DND-41 (cell line): ENCODE results near the gene SNN.

Source experiments
- ATAC-seq: fragments of 200-7000 bp; cut with Tn5 transposase; 3 replicates; pipeline ENCODE4 v1.9.1; 2021; ENCODE audit warnings: low read depth; ENCODE audit not compliant: insufficient read depth
- DNase-seq: peaks from one replicate; pipeline ENCODE4 v3.0.0-alpha.2; 2020
- H2AFZ ChIP-seq: 2 replicates; pipeline ENCODE4 v1.6.0; 2012; ENCODE audit warnings: low read depth, low read length
- H3K27ac ChIP-seq: 2 replicates; pipeline ENCODE4 v1.5.1; 2012; ENCODE audit warnings: low read length, inconsistent platforms
- H3K27me3 ChIP-seq: fragments of 200-600 bp; sonication (generic); 2 replicates; pipeline ENCODE4 v1.6.0; 2012; ENCODE audit warnings: low read length, mild to moderate bottlenecking, inconsistent platforms; ENCODE audit not compliant: insufficient read depth, poor library complexity
- H3K36me3 ChIP-seq: 2 replicates; pipeline ENCODE4 v1.5.1; 2012; ENCODE audit warnings: low read length, inconsistent platforms; ENCODE audit not compliant: insufficient read depth
- H3K4me1 ChIP-seq: 2 replicates; pipeline ENCODE4 v1.5.1; 2012; ENCODE audit warnings: mild to moderate bottlenecking, low read length; ENCODE audit not compliant: insufficient read depth
- H3K4me2 ChIP-seq: 2 replicates; pipeline ENCODE4 v1.6.0; 2012; ENCODE audit warnings: mild to moderate bottlenecking, moderate library complexity, low read length, inconsistent platforms; ENCODE audit not compliant: insufficient read depth
- H3K4me3 ChIP-seq, 2 experiments: fragments of 200-600 bp in 1 of 2; shearing (Covaris generic) in 1 of 2; 2 replicates each; pipeline ENCODE4 v1.5.1; 2012 to 2016; ENCODE audit warnings: inconsistent platforms in 2 of 2, low read length in 2 of 2, mild to moderate bottlenecking in 2 of 2, low read depth in 1 of 2, moderate library complexity in 1 of 2
- H3K79me2 ChIP-seq: 2 replicates; pipeline ENCODE4 v1.6.0; 2012; ENCODE audit warnings: low read length, inconsistent platforms; ENCODE audit not compliant: insufficient read depth
- H3K9ac ChIP-seq: 2 replicates; pipeline ENCODE4 v1.6.0; 2012; ENCODE audit warnings: low read depth, mild to moderate bottlenecking, inconsistent platforms, low read length, moderate library complexity
- H3K9me3 ChIP-seq: 2 replicates; pipeline ENCODE4 v1.5.1; 2012; ENCODE audit warnings: low read length, moderate library complexity, mild to moderate bottlenecking, inconsistent platforms; ENCODE audit not compliant: insufficient read depth, severe bottlenecking
- H4K20me1 ChIP-seq: 2 replicates; pipeline ENCODE4 v1.6.0; 2012; ENCODE audit warnings: low read length; ENCODE audit not compliant: insufficient read depth
- CTCF ChIP-seq: IDR thresholded peaks from 2 replicates; pipeline ENCODE4 v1.5.1; 2012; ENCODE audit warnings: borderline replicate concordance, low read length, moderate library complexity, mild to moderate bottlenecking; ENCODE audit not compliant: poor library complexity, severe bottlenecking; ENCODE audit errors: extremely low read depth
- EZH2 ChIP-seq: IDR thresholded peaks from 3 replicates; pipeline ENCODE4 v1.6.1; 2012; ENCODE audit warnings: borderline replicate concordance, low read depth, mild to moderate bottlenecking, moderate library complexity, low read length, inconsistent platforms; ENCODE audit not compliant: severe bottlenecking

The SNN gene

GRCh38 chr16:11681556-11681955 lies 13.3 kb downstream of the SNN start:
- no peak for TF ChIP-seq CTCF
- no peak for TF ChIP-seq EZH2
- DNase-seq (no peak), ATAC-seq (peak; percentile 45; the same call in 1 of the 3 replicates)
- Histone ChIP-seq H2AFZ (no peak overlapping the region), H3K9me3 (no peaks in the 10 kb centered on the region), H3K27me3 (no peaks in the 10 kb centered on the region), H3K27ac (no peak overlapping the region), H3K4me3 (no peak overlapping the region), H3K4me2 (no peak overlapping the region), H3K4me1 (no peaks in the 10 kb centered on the region), H3K36me3 (peaks cover 91% of the 10 kb centered on the region), H3K79me2 (no peaks in the 10 kb centered on the region), H4K20me1 (peaks cover 19% of the 10 kb centered on the region), H3K9ac (no peak overlapping the region)

GRCh38 chr16:11681976-11682654 lies 13.9 kb downstream of the SNN start:
- Histone ChIP-seq H3K9ac (no peak overlapping the region), H3K4me3 (no peak overlapping the region), H3K4me2 (no peak overlapping the region), H3K79me2 (no peaks in the 10 kb centered on the region), H3K27me3 (no peaks in the 10 kb centered on the region), H4K20me1 (peaks cover 16% of the 10 kb centered on the region), H3K27ac (no peak overlapping the region), H3K4me1 (no peaks in the 10 kb centered on the region), H3K36me3 (peaks cover 91% of the 10 kb centered on the region), H3K9me3 (no peaks in the 10 kb centered on the region), H2AFZ (no peak overlapping the region)
- ATAC-seq = no peak
- no peak for DNase-seq
- TF ChIP-seq EZH2 = no peak
- no peak for TF ChIP-seq CTCF

- ATAC-seq (no peak), DNase-seq (no peak)
- Histone ChIP-seq H2AFZ (no peak overlapping the region), H3K4me1 (no peaks in the 10 kb centered on the region), H3K36me3 (peaks cover 91% of the 10 kb centered on the region), H3K27ac (no peak overlapping the region), H3K4me2 (no peak overlapping the region), H4K20me1 (peaks cover 10% of the 10 kb centered on the region), H3K79me2 (no peaks in the 10 kb centered on the region), H3K9ac (no peak overlapping the region), H3K27me3 (no peaks in the 10 kb centered on the region), H3K9me3 (no peaks in the 10 kb centered on the region), H3K4me3 (no peak overlapping the region)
- no peak for TF ChIP-seq CTCF
- no peak for TF ChIP-seq EZH2
These were observed 14.4 kb downstream of the SNN start for GRCh38 chr16:11682655-11683096.
